GM23338 (cell line): ENCODE measurements around the gene DCTN2. TPM values are rescaled to one million over a fixed set of nuclear protein-coding genes. Genes with fewer than 3 reads are reported as not detected.

Experiments used
- ATAC-seq: fragments of 200-7000 bp; cut with Tn5 transposase; 3 replicates; pipeline ENCODE4 v1.9.1; 2020
- DNase-seq: peaks from one replicate; pipeline ENCODE4 v3.0.0-alpha.2; 2015; ENCODE audit warnings: low spot score
- H2AFZ ChIP-seq: fragments of 200-600 bp; sonication (generic); 2 replicates; pipeline ENCODE4 v1.8.0; 2016; ENCODE audit warnings: antibody characterized with exemption, mild to moderate bottlenecking, moderate library complexity
- H3F3A ChIP-seq: fragments of 200-600 bp; sonication (generic); replicated peaks from 2 replicates; pipeline ENCODE4 v1.8.0; 2017; ENCODE audit warnings: antibody characterized with exemption, mixed run types, low read depth
- H3K27ac ChIP-seq: fragments of 200-600 bp; sonication (generic); 2 replicates; pipeline ENCODE4 v1.6.1; 2016; ENCODE audit warnings: low read depth
- H3K27me3 ChIP-seq: fragments of 200-600 bp; sonication (generic); 2 replicates; pipeline ENCODE4 v1.8.0; 2016; ENCODE audit warnings: mild to moderate bottlenecking, mixed run types, moderate library complexity; ENCODE audit not compliant: insufficient read depth
- H3K36me3 ChIP-seq: fragments of 200-600 bp; sonication (generic); 2 replicates; pipeline ENCODE4 v1.8.0; 2016; ENCODE audit warnings: mild to moderate bottlenecking; ENCODE audit not compliant: insufficient read depth
- H3K4me1 ChIP-seq: fragments of 200-600 bp; sonication (generic); 2 replicates; pipeline ENCODE4 v1.8.0; 2016; ENCODE audit warnings: mild to moderate bottlenecking, moderate library complexity; ENCODE audit not compliant: insufficient read depth
- H3K4me2 ChIP-seq: fragments of 200-600 bp; sonication (generic); 2 replicates; pipeline ENCODE4 v1.7.1; 2017; ENCODE audit warnings: mixed run types
- H3K4me3 ChIP-seq: fragments of 200-600 bp; sonication (generic); 2 replicates; pipeline ENCODE4 v1.6.1; 2016; ENCODE audit warnings: mixed run types
- H3K79me2 ChIP-seq: fragments of 200-600 bp; sonication (generic); replicated peaks from 2 replicates; pipeline ENCODE4 v1.8.0; 2017; ENCODE audit warnings: mild to moderate bottlenecking; ENCODE audit not compliant: insufficient read depth
- H3K9me2 ChIP-seq: fragments of 200-600 bp; sonication (generic); 2 replicates; pipeline ENCODE4 v1.8.0; 2017; ENCODE audit not compliant: insufficient read depth
- H4K20me1 ChIP-seq: fragments of 200-600 bp; sonication (generic); replicated peaks from 2 replicates; pipeline ENCODE4 v1.8.0; 2017; ENCODE audit warnings: mild to moderate bottlenecking; ENCODE audit not compliant: insufficient read depth
- H3K27ac Mint-ChIP-seq: 2 replicates; pipeline ENCODE4 v1.8.0; 2020; ENCODE audit warnings: inconsistent platforms, mild to moderate bottlenecking, moderate library complexity, mixed read lengths
- H3K27me3 Mint-ChIP-seq: 3 replicates; pipeline ENCODE4 v1.8.0; 2022; ENCODE audit warnings: low read depth, mild to moderate bottlenecking, moderate library complexity, mixed read lengths, inconsistent platforms; ENCODE audit not compliant: insufficient read depth, poor library complexity
- H3K36me3 Mint-ChIP-seq: 3 replicates; pipeline ENCODE4 v1.8.0; 2021; ENCODE audit warnings: low read depth, mild to moderate bottlenecking, inconsistent platforms, moderate library complexity, mixed read lengths
- H3K4me1 Mint-ChIP-seq: 3 replicates; pipeline ENCODE4 v1.8.0; 2020; ENCODE audit warnings: mild to moderate bottlenecking, inconsistent platforms, mixed read lengths
- H3K4me3 Mint-ChIP-seq: 3 replicates; pipeline ENCODE4 v1.8.0; 2021; ENCODE audit warnings: moderate library complexity, mild to moderate bottlenecking, inconsistent platforms, mixed read lengths
- H3K9me3 Mint-ChIP-seq: 3 replicates; pipeline ENCODE4 v1.8.0; 2020; ENCODE audit warnings: moderate library complexity, mild to moderate bottlenecking, inconsistent platforms, mixed read lengths
- ZNF114 ChIP-seq: fragments of 250-450 bp; sonication (Bioruptor Pico); IDR thresholded peaks from 2 replicates; pipeline ENCODE4 v1.5.0; 2020; ENCODE audit warnings: mild to moderate bottlenecking, moderate library complexity
- ZNF331 ChIP-seq: fragments of 250-450 bp; sonication (Bioruptor Pico); IDR thresholded peaks from 2 replicates; pipeline ENCODE4 v1.5.0; 2020; ENCODE audit warnings: low read depth, mild to moderate bottlenecking, moderate library complexity
- ZNF462 ChIP-seq: fragments of 250-450 bp; sonication (Bioruptor Pico); IDR thresholded peaks from 2 replicates; pipeline ENCODE4 v1.5.0; 2020; ENCODE audit warnings: mild to moderate bottlenecking, moderate library complexity
- polyA plus RNA-seq: library from polyadenylated mRNA; unstranded; fragments of >200 nt; fragmentation: Nextera tagmentation; extraction: Ambion mirVana; gene quantifications from 2 replicates; pipeline ENCODE4 v1.2.1, GENCODE V29; 2016
- total RNA-seq: library from RNA; depleted of rRNA; stranded (reverse); fragments of >200 nt; shearing (Covaris generic); gene quantifications from 2 replicates; pipeline ENCODE4 v1.2.3, GENCODE V29; 2014

Gene DCTN2
- total and polyA plus RNA-seq, 2 experiments from 2014 or later: 56.1 to 157 TPM

GRCh38 chr12:57547288-57548012 lies 458 bp upstream of the DCTN2 start (continued):
- TF ChIP-seq ZNF462 (CRISPR knock-in tag): no peak
- TF ChIP-seq ZNF331 (CRISPR knock-in tag): no peak

GRCh38 chr12:57545809-57546437 lies 1.1 kb downstream of the DCTN2 start:
- peaks cover 9% of the 10 kb centered on the region for H3K36me3 Mint-ChIP-seq
- Histone ChIP-seq H3K79me2 (peaks cover 30% of the 10 kb centered on the region), H3K4me2 (peak overlapping the region; percentile 97), H3K36me3 (peaks cover 1% of the 10 kb centered on the region; the same call in 1 of the 2 replicates), H2AFZ (no peak overlapping the region), H3K4me1 (peaks cover 20% of the 10 kb centered on the region), H3K9me2 (no peaks in the 10 kb centered on the region), H3K4me3 (peak overlapping the region; percentile 96), H3K27me3 (peaks cover 14% of the 10 kb centered on the region), H4K20me1 (peaks cover 16% of the 10 kb centered on the region; the same call in 1 of the 2 replicates), H3K27ac (no peak overlapping the region), H3F3A (peaks cover 12% of the 10 kb centered on the region)
- H3K27me3 Mint-ChIP-seq: peaks cover 13% of the 10 kb centered on the region
- ATAC-seq (no peak; the same call in 2 of the 3 replicates), DNase-seq (peak; percentile 52)
- no peaks in the 10 kb centered on the region for H3K9me3 Mint-ChIP-seq
- H3K4me3 Mint-ChIP-seq: peak overlapping the region; percentile 97
- H3K4me1 Mint-ChIP-seq: peaks cover 33% of the 10 kb centered on the region
- H3K27ac Mint-ChIP-seq: peak overlapping the region; percentile 94; the same call in 1 of the 2 replicates
- TF ChIP-seq ZNF114 (CRISPR knock-in tag) (no peak), ZNF331 (CRISPR knock-in tag) (no peak), ZNF462 (CRISPR knock-in tag) (no peak)
